Tibial nerve (tissue), 4 donors: Measurements from ENCODE around the gene CACNG6. TPM values are rescaled to one million over a fixed set of nuclear protein-coding genes. Genes with fewer than 3 reads are reported as not detected.

Experiments used
- small RNA-seq: library from RNA; depleted of rRNA; stranded (forward); fragments of <200 nt; gene quantifications from one replicate; pipeline ENCODE3, GENCODE V24; 2016
- total RNA-seq, 4 donors: library from RNA; depleted of rRNA; stranded (reverse); fragments of >200 nt; gene quantifications; one replicate each; pipeline ENCODE4 v1.1.0, GENCODE V29; 2016

The CACNG6 gene
- total RNA-seq, 4 donors from 2014 or later, result not detected

Small RNA genes within 50 kb of the gene (small RNA-seq; reads per million reads assigned to genes)
- gene AC012314.20, result not detected

Other genes starting within 250 kb of the CACNG6 start
- gene NLRP12, start 167.3 kb upstream of the CACNG6 start, total RNA-seq, result 1 to 10 TPM in 2 of 4 donors, under 1 TPM in 2; 0.42 to 2.9 (median 1.2) TPM
- gene MYADM, start 123.8 kb upstream of the CACNG6 start, total RNA-seq, result 10 to 100 TPM; 27.3 to 37.7 (median 31.9) TPM
- not detected for gene PRKCG, start 109.4 kb upstream of the CACNG6 start, total RNA-seq
- gene CACNG7, start 82.4 kb upstream of the CACNG6 start, total RNA-seq, result not detected
- gene CACNG8, start 28.7 kb upstream of the CACNG6 start, total RNA-seq, result not detected
- gene VSTM1, start 72.3 kb downstream of the CACNG6 start, total RNA-seq, result not detected
- gene TARM1, start 89.7 kb downstream of the CACNG6 start, total RNA-seq, result not detected
- 1 to 10 TPM in 3 of 4 donors, under 1 TPM in 1; 0.66 to 7.2 (median 1.9) TPM for gene OSCAR, start 109.2 kb downstream of the CACNG6 start, total RNA-seq
- gene NDUFA3, start 111.2 kb downstream of the CACNG6 start, total RNA-seq, result 10 to 100 TPM in 3 of 4 donors, 1 to 10 TPM in 1; 2.8 to 40.0 (median 25.4) TPM
- gene TFPT, start 124.0 kb downstream of the CACNG6 start, total RNA-seq, result 10 to 100 TPM in 3 of 4 donors, 1 to 10 TPM in 1; 9.6 to 19.0 (median 13.5) TPM
- gene PRPF31, start 124.1 kb downstream of the CACNG6 start, total RNA-seq, result 10 to 100 TPM; 37.7 to 67.5 (median 42.9) TPM
- gene CNOT3, start 146.1 kb downstream of the CACNG6 start, total RNA-seq, result 10 to 100 TPM; 21.6 to 30.3 (median 24.8) TPM
- gene LENG1, start 168.1 kb downstream of the CACNG6 start, total RNA-seq, result 10 to 100 TPM in 2 of 4 donors, 1 to 10 TPM in 2; 7.4 to 12.9 (median 10.4) TPM
- gene TMC4, start 181.5 kb downstream of the CACNG6 start, total RNA-seq, result 1 to 10 TPM in 2 of 4 donors, under 1 TPM in 1, not detected in 1; 0.22 to 8.8 (median 4.4) TPM
- gene MBOAT7, start 197.9 kb downstream of the CACNG6 start, total RNA-seq, result 10 to 100 TPM; 45.0 to 94.5 (median 50.2) TPM
- gene TSEN34, start 199.7 kb downstream of the CACNG6 start, total RNA-seq, result 10 to 100 TPM; 37.3 to 70.8 (median 49.6) TPM
- 1,000 to 10,000 TPM; 1,361 to 2,045 (median 1,633) TPM for gene RPS9, start 209.2 kb downstream of the CACNG6 start, total RNA-seq
- gene LILRB3, start 231.4 kb downstream of the CACNG6 start, total RNA-seq, result 10 to 100 TPM in 2 of 4 donors, 1 to 10 TPM in 2; 4.4 to 98.1 (median 16.5) TPM